Fibroblast of mammary gland (primary cell): ENCODE data around the gene RGL1.

Experiments used
- DNase-seq: peaks from one replicate; pipeline ENCODE4 v3.0.0-alpha.2; 2010; ENCODE audit warnings: low read depth
- H3K4me3 ChIP-seq: 2 replicates; pipeline ENCODE4 v1.5.1; 2011; ENCODE audit warnings: low read depth, mild to moderate bottlenecking, low read length, moderate library complexity; ENCODE audit not compliant: control insufficient read depth
- TF ChIP-seq, protein P1 (sequence below): conservative IDR thresholded peaks from 2 replicates; pipeline ENCODE4 v1.5.1; 2011; ENCODE audit warnings: low read depth, low read length, inconsistent platforms; ENCODE audit not compliant: control insufficient read depth, insufficient read depth

The RGL1 gene

DNA sequence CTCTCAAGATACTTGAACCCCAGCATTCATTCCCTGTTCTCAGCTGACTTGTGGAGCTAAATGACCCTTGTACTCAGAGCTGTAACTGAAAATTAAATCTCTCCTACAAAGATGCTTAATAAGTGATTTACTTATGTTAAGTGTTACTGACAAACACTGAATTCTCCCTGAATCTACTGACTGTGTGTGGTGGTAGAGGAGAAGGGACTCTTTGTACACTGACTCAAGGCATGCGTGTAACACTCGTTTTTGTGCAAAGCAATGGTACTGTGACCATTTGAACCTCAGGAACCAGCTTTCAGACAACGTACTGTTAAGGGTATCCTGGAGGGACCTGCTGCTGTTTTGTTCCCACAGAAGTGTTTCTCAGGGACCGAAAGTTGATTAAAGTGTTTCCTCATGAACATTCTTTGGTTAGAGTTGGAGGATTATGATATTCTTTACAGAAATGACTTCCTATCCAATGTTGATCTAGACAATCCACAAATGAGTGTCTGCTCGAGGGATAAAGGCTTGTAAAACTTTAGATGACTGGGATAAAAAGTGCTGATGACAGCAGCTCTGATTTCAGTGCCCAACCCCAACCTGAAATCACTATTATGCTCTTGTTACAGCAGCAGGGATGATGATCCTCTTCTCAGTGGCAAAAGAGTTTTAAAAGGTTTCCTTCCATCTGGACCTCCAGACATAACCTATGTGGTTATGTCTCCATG lies 12.8 kb downstream of the RGL1 start:
- no peak for DNase-seq
- H3K4me3 ChIP-seq: no peak overlapping the region
- TF ChIP-seq, protein P1, sequence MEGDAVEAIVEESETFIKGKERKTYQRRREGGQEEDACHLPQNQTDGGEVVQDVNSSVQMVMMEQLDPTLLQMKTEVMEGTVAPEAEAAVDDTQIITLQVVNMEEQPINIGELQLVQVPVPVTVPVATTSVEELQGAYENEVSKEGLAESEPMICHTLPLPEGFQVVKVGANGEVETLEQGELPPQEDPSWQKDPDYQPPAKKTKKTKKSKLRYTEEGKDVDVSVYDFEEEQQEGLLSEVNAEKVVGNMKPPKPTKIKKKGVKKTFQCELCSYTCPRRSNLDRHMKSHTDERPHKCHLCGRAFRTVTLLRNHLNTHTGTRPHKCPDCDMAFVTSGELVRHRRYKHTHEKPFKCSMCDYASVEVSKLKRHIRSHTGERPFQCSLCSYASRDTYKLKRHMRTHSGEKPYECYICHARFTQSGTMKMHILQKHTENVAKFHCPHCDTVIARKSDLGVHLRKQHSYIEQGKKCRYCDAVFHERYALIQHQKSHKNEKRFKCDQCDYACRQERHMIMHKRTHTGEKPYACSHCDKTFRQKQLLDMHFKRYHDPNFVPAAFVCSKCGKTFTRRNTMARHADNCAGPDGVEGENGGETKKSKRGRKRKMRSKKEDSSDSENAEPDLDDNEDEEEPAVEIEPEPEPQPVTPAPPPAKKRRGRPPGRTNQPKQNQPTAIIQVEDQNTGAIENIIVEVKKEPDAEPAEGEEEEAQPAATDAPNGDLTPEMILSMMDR: no peak

DNA sequence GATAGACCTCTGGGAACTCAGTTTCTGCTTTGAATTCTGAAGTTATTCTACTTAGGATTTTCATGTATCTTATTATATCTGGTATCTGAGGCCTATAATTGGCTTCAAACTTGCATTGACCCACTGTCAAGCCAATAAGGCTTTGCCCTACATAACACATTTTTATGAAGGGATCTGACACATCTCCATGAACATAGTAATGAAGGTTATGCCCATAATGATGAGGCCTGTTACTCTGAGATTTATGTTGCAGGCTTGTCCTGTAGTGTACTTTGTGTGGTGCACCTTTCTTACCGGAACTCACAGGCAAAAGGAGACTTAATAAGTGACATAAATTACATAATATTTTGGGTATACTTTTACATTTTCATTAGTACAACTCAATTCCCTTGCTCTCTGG lies 14.1 kb downstream of the RGL1 start:
- TF ChIP-seq, protein P1: no peak
- no peak for DNase-seq

GRCh38 chr1:183821309-183821888 lies 16.5 kb downstream of the RGL1 start:
- no peak for DNase-seq
- TF ChIP-seq, protein P1: no peak
- H3K4me3 ChIP-seq: no peak overlapping the region

More for the DNA sequence above, 14.1 kb downstream of the RGL1 start:
- no peak overlapping the region for H3K4me3 ChIP-seq

DNA sequence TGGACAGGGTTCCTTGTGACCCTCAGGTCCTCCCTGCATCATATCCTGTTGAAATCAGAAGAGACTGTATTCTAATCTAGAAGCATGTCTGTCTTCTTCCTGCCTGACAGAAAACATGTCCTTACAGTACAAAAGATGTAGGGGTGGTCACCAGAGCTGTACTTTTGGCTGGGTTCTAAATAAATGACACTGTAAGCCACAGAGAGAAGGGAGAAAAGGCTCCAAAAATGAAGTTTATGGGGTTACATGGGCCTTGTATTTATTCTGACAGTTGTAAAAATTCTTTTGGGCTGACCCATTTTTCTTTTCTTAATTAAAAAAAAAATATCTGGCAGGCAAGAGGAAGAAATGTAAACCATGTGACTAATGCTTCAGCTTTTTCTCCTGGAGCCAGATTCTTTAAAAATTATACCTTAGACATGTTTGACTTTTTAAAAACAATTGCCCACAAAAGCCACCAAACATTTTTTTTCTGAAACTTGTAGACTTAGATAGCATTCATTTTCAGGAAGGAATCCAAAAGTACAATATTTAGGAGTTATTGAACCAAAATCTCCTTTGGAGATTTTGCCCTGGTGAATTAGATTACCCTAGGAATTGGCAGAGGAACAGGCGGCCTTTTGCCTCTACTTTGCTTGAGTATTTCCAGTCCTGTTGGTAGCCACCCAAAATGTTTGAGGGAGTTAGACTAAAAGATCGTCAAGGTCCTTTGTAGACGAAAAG lies 17.1 kb downstream of the RGL1 start:
- TF ChIP-seq, protein P1: no peak
- peak; percentile 80 for DNase-seq

DNA sequence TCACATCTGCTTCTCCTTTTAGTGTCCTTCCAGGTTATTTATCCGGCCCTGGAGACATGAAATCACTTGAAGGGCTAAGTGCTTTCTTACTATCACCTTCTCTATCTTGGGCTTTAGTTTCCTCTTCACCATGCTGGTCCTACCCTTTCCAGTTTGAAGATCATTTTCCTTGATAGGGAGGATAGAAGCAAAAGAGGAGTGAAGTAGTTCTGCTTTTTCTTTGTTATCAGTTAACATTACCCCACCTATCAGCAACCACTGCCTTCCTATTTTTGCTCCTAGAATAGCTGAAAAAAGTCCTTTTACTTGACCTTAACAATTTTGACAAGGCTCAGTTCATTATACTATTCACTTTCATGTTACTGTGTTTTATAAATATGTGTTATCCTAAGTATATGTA lies 19.4 kb downstream of the RGL1 start:
- H3K4me3 ChIP-seq: no peak overlapping the region
- no peak for DNase-seq
- TF ChIP-seq, protein P1: no peak

More for the DNA sequence above, 17.1 kb downstream of the RGL1 start:
- H3K4me3 ChIP-seq: no peak overlapping the region

DNA sequence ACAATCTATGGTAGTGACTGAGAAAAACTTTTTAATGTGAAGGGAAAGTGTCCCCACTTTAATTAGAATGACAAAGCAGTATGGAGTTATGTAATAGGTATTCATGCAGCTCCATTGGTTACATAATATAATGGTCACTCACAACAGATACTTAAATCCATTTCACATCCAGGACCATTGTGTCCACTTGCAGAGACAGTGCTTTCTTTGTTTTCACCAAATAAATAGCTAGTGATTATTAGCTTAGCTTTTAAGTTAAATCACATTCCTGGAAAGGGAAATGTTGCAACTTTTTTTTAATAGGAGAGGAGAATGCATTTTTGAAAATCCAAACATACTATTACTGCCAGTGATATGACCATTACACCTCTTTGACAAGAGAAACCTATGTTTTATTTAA lies 22.9 kb downstream of the RGL1 start:
- TF ChIP-seq, protein P1: no peak
- no peak for DNase-seq
- no peak overlapping the region for H3K4me3 ChIP-seq
